HG02981 (cell line): Measurements from ENCODE around the gene LRRC34.

ENCODE experiments used
- ATAC-seq: cut with Tn5 transposase; IDR thresholded peaks from one replicate; pipeline ENCODE4 v1.9.1; 2021; ENCODE audit warnings: mild to moderate bottlenecking, moderate library complexity; ENCODE audit not compliant: unreplicated experiment

LRRC34 gene

GRCh38 chr3:169812332-169813235, at the start of gene LRRC34, which contains the start of gene LRRIQ4:
Gene LRRC34, minus strand, starts transcription at chr3:169812904. Its CDS starts 356 bp downstream, at chr3:169812548.
Gene LRRIQ4, plus strand, starts transcription at chr3:169812870. Its CDS starts 9,052 bp downstream, at chr3:169821922.
- ATAC-seq, result peak; percentile 56

GRCh38 chr3:169861871-169862270, 49.2 kb upstream of the LRRC34 start:
- no peak for ATAC-seq

GRCh38 chr3:169857811-169858210, 45.1 kb upstream of the LRRC34 start:
- ATAC-seq, result no peak

- ATAC-seq, result no peak
These were observed 42.8 kb upstream of the LRRC34 start for GRCh38 chr3:169855514-169855913.

- no peak for ATAC-seq
These were observed 37.9 kb upstream of the LRRC34 start for GRCh38 chr3:169850618-169851017.

GRCh38 chr3:169848741-169849140, 36.0 kb upstream of the LRRC34 start:
- ATAC-seq, result no peak

GRCh38 chr3:169847896-169848295, 35.2 kb upstream of the LRRC34 start:
- ATAC-seq, result no peak

- peak; percentile 97 for ATAC-seq
These were observed 33.9 kb upstream of the LRRC34 start for GRCh38 chr3:169846458-169847193.

GRCh38 chr3:169842960-169843359, 30.3 kb upstream of the LRRC34 start:
- ATAC-seq, result no peak

GRCh38 chr3:169841171-169841570, 28.5 kb upstream of the LRRC34 start:
- ATAC-seq, result no peak

- ATAC-seq, result no peak
These were observed 25.9 kb upstream of the LRRC34 start for GRCh38 chr3:169838511-169839030.

GRCh38 chr3:169836942-169837275, 24.2 kb upstream of the LRRC34 start:
- no peak for ATAC-seq

GRCh38 chr3:169836078-169836941, 23.6 kb upstream of the LRRC34 start:
- ATAC-seq, result peak; percentile 89

- no peak for ATAC-seq
These were observed 22.8 kb upstream of the LRRC34 start for GRCh38 chr3:169835533-169835932.

- ATAC-seq, result no peak
These were observed 15.0 kb upstream of the LRRC34 start for GRCh38 chr3:169827712-169828111.

GRCh38 chr3:169825316-169825715, 12.6 kb upstream of the LRRC34 start:
- no peak for ATAC-seq

- no peak for ATAC-seq
These were observed 10.3 kb upstream of the LRRC34 start for GRCh38 chr3:169822983-169823382.

- ATAC-seq, result no peak
These were observed 9.8 kb upstream of the LRRC34 start for GRCh38 chr3:169822540-169822939.

- no peak for ATAC-seq
These were observed 9.4 kb upstream of the LRRC34 start for GRCh38 chr3:169822091-169822490.

- no peak for ATAC-seq
These were observed 5.6 kb upstream of the LRRC34 start for GRCh38 chr3:169818316-169818715.
